GM12878 (cell line): ENCODE results near the gene TSPO. TPM values are rescaled to one million over a fixed set of nuclear protein-coding genes. Genes with fewer than 3 reads are reported as not detected.

Experiments used
- ATAC-seq: fragments of 200-7000 bp; cut with Tn5 transposase; 3 replicates; pipeline ENCODE4 v1.9.1; 2020; ENCODE audit warnings: mild to moderate bottlenecking, moderate library complexity
- BruUV-seq: library from RNA; stranded (reverse); fragments of 400-500 nt; replicated peaks from 2 replicates; lab custom pipeline; 2021; lab: Mats Ljungman, UMichigan
- CTCF ChIA-PET: fragments of 300-600 bp; sonication (Branson Sonifier 250); formaldehyde crosslinking; extraction: SDS; loops from one replicate; lab custom pipeline; 2021; ENCODE audit warnings: inconsistent platforms; lab: Yijun Ruan, JAX
- POLR2A ChIA-PET: fragments of 350-600 bp; formaldehyde crosslinking; extraction: SDS; loops from one replicate; lab custom pipeline; 2021; ENCODE audit warnings: inconsistent platforms; lab: Charles Lee
- RAD21 ChIA-PET: fragments of 300-600 bp; sonication (Branson Sonifier 250); formaldehyde crosslinking; loops from one replicate; lab custom pipeline; 2023; ENCODE audit warnings: antibody characterized with exemption; ENCODE audit not compliant: unreplicated experiment; lab: Charles Lee
- SMC1A ChIA-PET: fragments of 300-600 bp; sonication (Branson Sonifier 250); formaldehyde crosslinking; loops from one replicate; lab custom pipeline; 2023; ENCODE audit not compliant: unreplicated experiment, uncharacterized antibody; lab: Charles Lee
- DNase-seq: peaks from one replicate; pipeline ENCODE4 v3.0.0-alpha.2; 2011; ENCODE audit warnings: low read depth, low spot score
- FAIRE-seq: peaks from 3 replicates; lab custom pipeline; 2011; peaks lifted over from hg19 to GRCh38; lab: Jason Lieb, UNC
- H2AFZ ChIP-seq: 2 replicates; pipeline ENCODE4 v1.6.0; 2011; ENCODE audit warnings: low read depth, low read length, control low read depth; ENCODE audit not compliant: control insufficient read depth
- H3K27ac ChIP-seq: 2 replicates; pipeline ENCODE4 v1.5.1; 2011; ENCODE audit warnings: control low read depth; ENCODE audit not compliant: control insufficient read depth, insufficient read depth
- H3K27me3 ChIP-seq, 2 experiments: replicated peaks in 1 of 2; 2 replicates each; pipeline versions ENCODE4 v1.6.0 to v1.6.1; 2011; ENCODE audit warnings: low read length in 1 of 2; ENCODE audit not compliant: control insufficient read depth in 2 of 2, insufficient read depth in 2 of 2
- H3K36me3 ChIP-seq, 2 experiments: 2 replicates each; pipeline ENCODE4 v1.5.1; 2011; ENCODE audit warnings: low read length in 1 of 2; ENCODE audit not compliant: control insufficient read depth in 2 of 2, insufficient read depth in 2 of 2
- H3K4me1 ChIP-seq: 2 replicates; pipeline ENCODE4 v1.6.1; 2011; ENCODE audit warnings: mild to moderate bottlenecking, low read length, moderate library complexity, mixed read lengths; ENCODE audit not compliant: control insufficient read depth, insufficient read depth
- H3K4me2 ChIP-seq: 2 replicates; pipeline ENCODE4 v1.6.0; 2011; ENCODE audit warnings: control low read depth; ENCODE audit not compliant: control insufficient read depth, insufficient read depth
- H3K4me3 ChIP-seq: fragments of 200-600 bp; sonication (generic); 2 replicates; pipeline ENCODE4 v1.5.1; 2016
- H3K79me2 ChIP-seq: 2 replicates; pipeline ENCODE4 v1.6.0; 2011; ENCODE audit warnings: low read length; ENCODE audit not compliant: control insufficient read depth, insufficient read depth
- H3K9ac ChIP-seq: 2 replicates; pipeline ENCODE4 v1.8.0; 2011; ENCODE audit warnings: low read length, control low read depth, mixed read lengths; ENCODE audit not compliant: control insufficient read depth, insufficient read depth
- H3K9me3 ChIP-seq: replicated peaks from 3 replicates; pipeline ENCODE4 v1.5.1; 2011; ENCODE audit warnings: mild to moderate bottlenecking, low read length; ENCODE audit not compliant: control insufficient read depth, insufficient read depth
- H4K20me1 ChIP-seq: 2 replicates; pipeline ENCODE4 v1.6.0; 2011; ENCODE audit not compliant: control insufficient read depth, insufficient read depth
- CBX3 ChIP-seq: fragments of 200-600 bp; sonication (generic); IDR thresholded peaks from 2 replicates; pipeline ENCODE4 v1.6.1; 2016; ENCODE audit warnings: low read depth, borderline replicate concordance
- EZH2 ChIP-seq: IDR thresholded peaks from 2 replicates; pipeline ENCODE4 v1.6.1; 2012; ENCODE audit warnings: low read depth, mild to moderate bottlenecking, control low read depth, inconsistent platforms, low read length, borderline replicate concordance; ENCODE audit not compliant: control insufficient read depth
- HCFC1 ChIP-seq: fragments of 150-350 bp; IDR thresholded peaks from 2 replicates; pipeline ENCODE4 v1.6.1; 2014; ENCODE audit warnings: low read length
- HDGF ChIP-seq: fragments of 450-650 bp; IDR thresholded peaks from 2 replicates; pipeline ENCODE4 v1.6.1; 2016; ENCODE audit warnings: antibody characterized with exemption
- LARP7 ChIP-seq: fragments of 450-650 bp; IDR thresholded peaks from 2 replicates; pipeline ENCODE4 v1.6.1; 2017; ENCODE audit warnings: mild to moderate bottlenecking
- MYB ChIP-seq: fragments of 150-350 bp; IDR thresholded peaks from 2 replicates; pipeline ENCODE4 v1.6.1; 2014; ENCODE audit warnings: mild to moderate bottlenecking, low read depth, low read length, borderline replicate concordance
- MYC ChIP-seq: IDR thresholded peaks from 2 replicates; pipeline ENCODE4 v1.6.1; 2011; ENCODE audit warnings: mild to moderate bottlenecking, low read length, moderate library complexity, inconsistent platforms; ENCODE audit not compliant: insufficient read depth, insufficient replicate concordance, insufficient read length, severe bottlenecking
- RFX5 ChIP-seq: IDR thresholded peaks from 2 replicates; pipeline ENCODE4 v1.6.1; 2011; ENCODE audit warnings: low read depth, low read length, improper control_type of control experiment
- RUNX3 ChIP-seq: IDR thresholded peaks from 2 replicates; pipeline ENCODE4 v1.6.1; 2012; ENCODE audit warnings: low read length, inconsistent platforms
- SMAD1 ChIP-seq: fragments of 450-650 bp; IDR thresholded peaks from 2 replicates; pipeline ENCODE4 v1.6.1; 2018; ENCODE audit warnings: mild to moderate bottlenecking, low read depth; ENCODE audit not compliant: partially characterized antibody
- SMC3 ChIP-seq: IDR thresholded peaks from 2 replicates; pipeline ENCODE4 v1.6.1; 2011; ENCODE audit warnings: low read length, improper control_type of control experiment, borderline replicate concordance
- SREBF2 ChIP-seq: IDR thresholded peaks from 2 replicates; pipeline ENCODE4 v1.6.1; 2012; ENCODE audit warnings: mild to moderate bottlenecking, low read length
- TCF12 ChIP-seq: IDR thresholded peaks from 2 replicates; pipeline ENCODE4 v1.6.1; 2011; ENCODE audit warnings: low read depth, mild to moderate bottlenecking, low read length
- TCF7 ChIP-seq: IDR thresholded peaks from 2 replicates; pipeline ENCODE4 v1.6.1; 2014; ENCODE audit warnings: antibody characterized with exemption, borderline replicate concordance
- WGBS: methylation state at CpG from one replicate; pipeline ENCODE4 v1.1.6; 2016; ENCODE audit warnings: low lambda C conversion rate; ENCODE audit not compliant: insufficient replicate concordance, insufficient coverage; ENCODE audit errors: missing lambda C conversion rate; 5-methylcytosine and 5-hydroxymethylcytosine counted together
- in situ Hi-C: fragments of 300-500 bp; cut with MboI; formaldehyde crosslinking; loops from 9 replicates; pipeline ENCODE4 v1.14.3; 2018; ENCODE audit warnings: mixed read lengths
- intact Hi-C: fragments of 100-400 bp; cut with micrococcal nuclease; formaldehyde crosslinking; loops from one replicate; pipeline ENCODE4 v1.14.2; 2022; ENCODE audit not compliant: unreplicated experiment
- polyA plus RNA-seq, 11 experiments: library from polyadenylated mRNA; depleted of rRNA in 4 of 11; unstranded in 6 of 11; stranded (reverse) in 5 of 11; fragments of >200 nt; fragmentation: Nextera tagmentation in 4 of 11; fragmentation: Illumina TruSeq in 1 of 11; extraction: Ambion mirVana in 4 of 11; extraction: Trizol in 1 of 11; gene quantifications; 1 replicate in 1 of 11; 2 replicates in 10 of 11; pipeline versions ENCODE4 v1.2.1 to v1.2.3, GENCODE V29; 2011 to 2016; ENCODE audit warnings: inconsistent platforms in 2 of 11, missing spikeins in 2 of 11, low read depth in 1 of 11
- total RNA-seq, 4 experiments: library from RNA; depleted of rRNA in 3 of 4; stranded (reverse); fragments of >200 nt in 3 of 4; fragmentation: Illumina TruSeq in 1 of 4; extraction: Trizol in 1 of 4; gene quantifications; 2 replicates each; pipeline versions ENCODE4 v1.2.1 to v1.2.3, GENCODE V29; 2013 to 2021
- TF ChIP-seq, protein P1 (sequence below): fragments of 450-650 bp; formaldehyde crosslinking; IDR thresholded peaks from 2 replicates; pipeline ENCODE4 v1.4.0; 2022; ENCODE audit warnings: mild to moderate bottlenecking, moderate library complexity

The TSPO gene
- total and polyA plus RNA-seq, 10 of the 15 experiments (the other 5 are each of a cell fraction or from before 2014, with no cell fraction given) = 1.4 to 50.5 (median 18.8) TPM

DNA sequence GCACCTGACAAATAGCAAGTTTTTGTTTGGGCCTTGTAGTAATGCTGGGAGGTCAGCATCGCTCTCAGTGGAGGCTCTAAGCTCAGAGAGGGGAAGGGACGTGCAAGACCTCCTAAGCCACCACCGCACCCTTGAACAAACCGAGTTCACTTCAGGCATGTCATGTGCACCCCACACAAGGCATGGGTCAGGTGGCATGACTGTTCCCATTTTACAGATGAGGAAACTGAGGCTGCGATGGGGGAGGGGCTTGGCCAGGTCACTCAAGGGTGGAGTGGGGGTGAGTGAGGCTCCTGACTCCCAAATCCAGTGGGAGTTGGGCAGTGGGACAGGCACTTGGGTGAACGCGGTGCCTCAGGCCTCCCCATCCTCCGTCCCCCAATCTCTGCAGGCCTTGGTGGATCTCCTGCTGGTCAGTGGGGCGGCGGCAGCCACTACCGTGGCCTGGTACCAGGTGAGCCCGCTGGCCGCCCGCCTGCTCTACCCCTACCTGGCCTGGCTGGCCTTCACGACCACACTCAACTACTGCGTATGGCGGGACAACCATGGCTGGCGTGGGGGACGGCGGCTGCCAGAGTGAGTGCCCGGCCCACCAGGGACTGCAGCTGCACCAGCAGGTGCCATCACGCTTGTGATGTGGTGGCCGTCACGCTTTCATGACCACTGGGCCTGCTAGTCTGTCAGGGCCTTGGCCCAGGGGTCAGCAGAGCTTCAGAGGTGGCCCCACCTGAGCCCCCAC, 11.2 kb downstream of the TSPO start:
- SMC1A ChIA-PET = no interaction called here
- in situ Hi-C loops = no loop called here
- TF ChIP-seq, protein P1, sequence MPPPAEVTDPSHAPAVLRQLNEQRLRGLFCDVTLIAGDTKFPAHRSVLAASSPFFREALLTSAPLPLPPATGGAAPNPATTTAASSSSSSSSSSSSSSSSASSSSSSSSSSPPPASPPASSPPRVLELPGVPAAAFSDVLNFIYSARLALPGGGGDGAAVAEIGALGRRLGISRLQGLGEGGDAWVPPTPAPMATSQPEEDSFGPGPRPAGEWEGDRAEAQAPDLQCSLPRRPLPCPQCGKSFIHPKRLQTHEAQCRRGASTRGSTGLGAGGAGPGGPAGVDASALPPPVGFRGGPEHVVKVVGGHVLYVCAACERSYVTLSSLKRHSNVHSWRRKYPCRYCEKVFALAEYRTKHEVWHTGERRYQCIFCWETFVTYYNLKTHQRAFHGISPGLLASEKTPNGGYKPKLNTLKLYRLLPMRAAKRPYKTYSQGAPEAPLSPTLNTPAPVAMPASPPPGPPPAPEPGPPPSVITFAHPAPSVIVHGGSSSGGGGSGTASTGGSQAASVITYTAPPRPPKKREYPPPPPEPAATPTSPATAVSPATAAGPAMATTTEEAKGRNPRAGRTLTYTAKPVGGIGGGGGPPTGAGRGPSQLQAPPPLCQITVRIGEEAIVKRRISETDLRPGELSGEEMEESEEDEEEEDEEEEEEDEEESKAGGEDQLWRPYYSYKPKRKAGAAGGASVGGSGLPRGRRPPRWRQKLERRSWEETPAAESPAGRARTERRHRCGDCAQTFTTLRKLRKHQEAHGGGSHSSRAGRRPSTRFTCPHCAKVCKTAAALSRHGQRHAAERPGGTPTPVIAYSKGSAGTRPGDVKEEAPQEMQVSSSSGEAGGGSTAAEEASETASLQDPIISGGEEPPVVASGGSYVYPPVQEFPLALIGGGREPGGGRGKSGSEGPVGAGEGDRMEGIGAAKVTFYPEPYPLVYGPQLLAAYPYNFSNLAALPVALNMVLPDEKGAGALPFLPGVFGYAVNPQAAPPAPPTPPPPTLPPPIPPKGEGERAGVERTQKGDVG (CRISPR knock-in tag) = no peak
- TF ChIP-seq HCFC1 (no peak), TCF7 (no peak), LARP7 (no peak), MYC (no peak), RFX5 (no peak), TCF12 (no peak), RUNX3 (no peak), SMC3 (no peak), CBX3 (no peak), HDGF (no peak), MYB (no peak), SMAD1 (no peak), EZH2 (no peak), SREBF2 (no peak)
- RAD21 ChIA-PET = no interaction called here
- no peak overlapping the region for H3K9ac ChIP-seq
- H3K4me1 ChIP-seq = no peaks in the 10 kb centered on the region; the same call in 1 of the 2 replicates
- ATAC-seq (no peak), FAIRE-seq (no peak), DNase-seq (no peak)
- CTCF ChIA-PET = no interaction called here
- H3K27me3 ChIP-seq = no peaks in the 10 kb centered on the region; a peak in 1 of 4 replicates
- H4K20me1 ChIP-seq = no peaks in the 10 kb centered on the region
- no peak overlapping the region for H3K27ac ChIP-seq
- no peaks in the 10 kb centered on the region for H3K9me3 ChIP-seq
- no peak overlapping the region for H3K4me2 ChIP-seq
- POLR2A ChIA-PET = no interaction called here
- intact Hi-C loops = no loop called here
- no peaks in the 10 kb centered on the region for H3K79me2 ChIP-seq
- BruUV-seq = no TSS peak
- no peak overlapping the region for H2AFZ ChIP-seq
- 91% methylated on average over 23 of the region's 24 CpGs for WGBS
- H3K36me3 ChIP-seq = no peaks in the 10 kb centered on the region; a peak in 1 of 4 replicates
- H3K4me3 ChIP-seq = no peak overlapping the region
